Posterior vena cava (tissue), 2 donors: ENCODE results near the gene JDP2. TPM values are rescaled to one million over a fixed set of nuclear protein-coding genes. Genes with fewer than 3 reads are reported as not detected.

ENCODE experiments used
- DNase-seq: peaks from one replicate; pipeline ENCODE4 v3.0.0-alpha.2; 2020; ENCODE audit warnings: low spot score
- intact Hi-C, 2 donors: fragments of 100-400 bp; cut with DNase I; formaldehyde crosslinking; loops; one replicate each; pipeline versions ENCODE4 v1.14.1 to v1.14.2; 2022 to 2023
- total RNA-seq, 2 donors: library from RNA; stranded (reverse); fragmentation: NEBNext Ultra II Directional; extraction: Animal tissue kit (Norgen Biotek cat#: 25700); gene quantifications; one replicate each; pipeline ENCODE4 v1.2.1, GENCODE V29; 2021
- donor health status: DM: yes; HTN: yes; CAD: no.
- donor health status: DM: yes; HTN: yes; CAD: no.

Gene JDP2
- total RNA-seq, 2 donors from 2014 or later = 44.2 to 54.8 TPM

GRCh38 chr14:75450381-75451276 is 22.8 kb downstream of the JDP2 start:
- no peak for DNase-seq
- intact Hi-C loops = no loop called here

GRCh38 chr14:75452324-75452723 is 24.5 kb downstream of the JDP2 start:
- DNase-seq = no peak
- intact Hi-C loops = no loop called here

DNA sequence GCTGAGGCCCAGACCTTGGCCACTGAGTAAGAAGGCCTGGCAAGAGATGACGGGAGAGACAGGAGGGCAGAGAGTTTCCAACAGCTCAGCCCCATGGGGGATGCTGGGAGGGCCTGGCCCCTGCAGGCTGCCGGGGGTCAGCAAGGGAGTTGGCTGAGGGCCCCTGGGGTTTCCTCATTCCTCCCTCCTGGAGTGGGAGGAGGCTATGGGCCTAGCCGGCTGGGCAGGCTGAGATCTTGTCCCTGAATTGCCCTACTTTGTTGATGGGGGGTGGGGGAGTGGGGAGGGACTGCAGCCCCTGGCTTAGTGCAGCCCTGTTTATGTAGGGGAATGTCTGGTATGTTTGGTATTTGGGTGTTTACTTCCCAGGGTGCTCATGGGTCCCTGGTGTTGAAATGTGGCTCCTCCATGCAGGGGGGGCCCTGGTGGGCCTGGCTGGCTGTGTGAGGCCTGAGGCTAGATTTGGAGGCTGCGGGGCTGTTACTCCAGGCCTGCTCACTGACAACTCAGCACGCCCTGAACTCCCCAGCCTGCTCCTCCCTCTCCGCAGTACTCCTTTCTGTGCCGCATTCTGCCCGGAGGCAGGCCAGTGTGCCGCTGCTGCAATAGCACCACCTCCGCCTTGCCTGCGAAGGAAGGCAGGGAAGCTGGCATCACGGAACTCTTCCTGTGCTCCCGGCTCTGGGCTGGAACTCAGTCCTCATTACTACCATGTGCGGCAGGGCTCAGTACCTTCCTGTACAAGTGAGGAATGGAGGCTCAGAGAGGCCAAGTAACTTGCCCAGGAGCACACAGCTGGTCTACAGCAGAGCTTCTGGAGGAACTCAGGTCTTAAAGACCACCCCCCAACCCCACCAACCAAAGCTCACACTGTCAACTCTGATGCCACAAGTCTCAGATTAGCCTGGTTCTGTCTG is 25.3 kb downstream of the JDP2 start:
- intact Hi-C loops = no loop called here
- peak; percentile 91 for DNase-seq

GRCh38 chr14:75453817-75454434 is 26.1 kb downstream of the JDP2 start:
- intact Hi-C loops = no loop called here
- DNase-seq = no peak

DNA sequence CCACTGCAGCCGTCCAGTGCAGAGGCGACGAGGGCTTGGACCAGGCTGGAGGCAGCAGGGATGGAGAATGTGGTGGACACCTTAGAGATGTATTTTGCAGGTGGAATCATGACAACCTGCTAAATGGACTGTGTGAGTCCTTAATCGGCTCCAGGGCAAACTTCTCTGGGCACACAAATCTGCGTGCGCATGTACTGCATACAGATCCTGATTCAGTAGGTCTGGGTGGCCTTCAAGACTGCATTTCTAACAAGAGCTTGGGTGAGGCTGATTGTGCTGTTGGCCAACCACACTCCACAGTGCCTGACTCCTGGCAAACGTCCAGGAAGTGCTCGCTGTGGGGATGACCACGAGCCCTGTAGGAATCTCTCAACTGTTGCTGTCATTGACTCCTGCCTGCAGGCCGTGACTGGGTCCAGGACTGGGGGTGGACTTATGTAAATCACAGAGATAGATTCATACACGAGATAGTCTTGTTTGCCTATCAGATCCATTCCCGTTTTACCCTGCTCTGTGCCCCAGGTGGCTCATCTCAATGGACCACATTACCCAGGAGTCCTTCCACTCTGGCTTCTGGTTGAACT is 27.2 kb downstream of the JDP2 start:
- DNase-seq = peak; percentile 91
- intact Hi-C loops = no loop called here

DNA sequence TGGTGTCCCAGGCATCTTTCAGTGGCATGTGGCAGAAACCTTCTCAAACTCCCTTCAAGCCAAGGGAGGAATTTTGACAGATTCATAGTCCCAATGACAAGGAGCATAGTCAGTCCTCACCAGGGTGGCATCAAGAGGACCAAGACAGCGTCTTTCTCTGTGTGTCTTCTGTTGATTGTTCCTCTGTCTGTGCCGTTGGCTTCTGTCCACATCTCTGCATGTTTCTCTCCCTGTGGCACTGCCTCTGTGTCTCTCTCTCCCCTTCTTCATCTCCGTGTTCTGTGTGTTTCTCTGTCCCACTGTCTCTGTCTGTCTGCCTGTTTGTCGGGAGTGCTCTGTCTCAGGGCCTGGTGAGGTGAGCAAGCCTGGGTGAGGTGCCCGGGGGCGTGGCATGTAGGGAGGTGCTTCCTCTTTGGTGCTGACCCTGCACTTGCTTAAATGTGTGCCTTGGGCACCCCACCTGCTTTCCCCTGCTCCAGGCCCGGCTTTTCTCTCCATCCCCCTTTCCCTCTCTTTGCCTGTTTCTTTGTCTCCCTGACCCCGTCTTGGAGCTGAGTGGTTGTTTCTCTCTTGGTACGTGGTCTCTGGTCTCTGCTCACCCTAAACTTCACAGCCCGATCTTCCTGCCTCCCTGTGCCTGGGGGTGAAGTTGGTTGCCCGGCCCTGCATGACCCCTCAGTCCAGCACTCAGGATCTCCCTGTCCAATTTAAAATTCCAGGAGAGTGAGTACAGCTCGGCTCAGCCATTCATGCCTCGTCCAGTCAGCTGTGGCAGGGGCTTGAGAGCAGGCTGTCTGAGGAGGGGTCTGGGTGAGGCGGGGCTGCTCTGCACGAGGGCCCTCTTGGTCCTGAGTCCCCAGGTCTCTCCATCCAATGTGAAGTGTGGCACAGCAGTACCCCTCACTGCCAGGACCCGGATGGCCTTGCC is 28.5 kb downstream of the JDP2 start:
- no peak for DNase-seq
- intact Hi-C loops = no loop called here

DNA sequence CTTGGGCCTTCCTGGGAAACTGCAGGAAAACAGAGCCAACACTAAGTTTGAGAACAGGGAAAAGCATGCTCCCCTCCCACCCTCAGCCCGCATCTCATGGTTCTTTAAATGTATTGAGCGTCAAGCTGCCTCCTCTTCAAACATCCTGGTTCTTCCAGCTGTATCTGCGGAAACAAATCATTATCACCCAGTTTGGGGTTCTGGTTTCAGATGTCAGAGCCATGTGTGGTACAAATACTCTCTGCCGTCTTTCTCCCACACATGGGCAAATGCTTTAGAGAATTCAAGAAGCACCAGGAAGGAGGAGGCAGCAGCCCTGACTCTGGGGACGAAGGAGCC is 29.1 kb downstream of the JDP2 start:
- intact Hi-C loops = no loop called here
- no peak for DNase-seq

DNA sequence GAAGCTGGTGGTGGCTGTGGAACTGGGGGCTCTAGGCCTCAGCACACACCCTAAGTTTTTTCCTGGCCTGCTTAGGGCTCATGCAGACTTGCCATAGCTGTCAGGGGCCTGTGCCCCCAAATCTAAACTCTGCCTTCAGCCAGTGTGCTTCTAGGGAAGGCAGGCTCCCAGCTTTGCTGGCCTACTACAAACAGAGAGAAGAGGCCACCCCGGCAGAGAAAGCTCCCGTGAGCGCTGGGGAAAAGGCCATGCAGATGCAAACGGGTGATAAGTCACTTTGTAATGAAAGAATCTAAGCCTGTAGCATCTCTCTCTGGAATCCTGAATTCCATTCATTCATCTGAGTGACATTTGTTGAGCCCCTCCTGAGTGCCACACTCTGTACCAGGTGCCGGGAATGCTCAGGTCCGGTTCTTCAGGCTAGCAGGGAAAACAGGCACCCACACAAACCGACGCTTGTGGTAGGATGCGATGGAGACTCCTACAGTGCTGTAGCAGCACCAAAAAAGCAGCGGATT is 29.9 kb downstream of the JDP2 start:
- no peak for DNase-seq
- intact Hi-C loops = no loop called here

DNA sequence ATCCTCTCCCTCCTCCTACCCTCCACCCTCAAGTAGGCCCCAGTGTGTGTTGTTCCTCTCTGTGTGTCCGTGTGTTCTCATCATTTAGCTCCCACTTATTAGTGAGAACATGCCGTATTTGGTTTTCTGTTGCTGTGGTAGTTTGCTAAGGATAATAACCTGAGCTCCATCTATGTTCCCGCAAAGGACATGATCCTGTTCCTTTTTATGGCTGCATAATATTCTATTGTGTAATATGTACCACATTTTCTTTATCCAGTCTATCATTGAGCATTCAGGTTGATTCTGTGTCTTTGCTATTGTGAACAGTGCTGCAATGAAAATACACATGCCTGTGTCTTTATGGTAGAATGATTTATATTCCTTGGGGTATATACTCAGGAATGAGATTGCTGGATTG is 30.5 kb downstream of the JDP2 start:
- intact Hi-C loops = no loop called here
- no peak for DNase-seq

DNA sequence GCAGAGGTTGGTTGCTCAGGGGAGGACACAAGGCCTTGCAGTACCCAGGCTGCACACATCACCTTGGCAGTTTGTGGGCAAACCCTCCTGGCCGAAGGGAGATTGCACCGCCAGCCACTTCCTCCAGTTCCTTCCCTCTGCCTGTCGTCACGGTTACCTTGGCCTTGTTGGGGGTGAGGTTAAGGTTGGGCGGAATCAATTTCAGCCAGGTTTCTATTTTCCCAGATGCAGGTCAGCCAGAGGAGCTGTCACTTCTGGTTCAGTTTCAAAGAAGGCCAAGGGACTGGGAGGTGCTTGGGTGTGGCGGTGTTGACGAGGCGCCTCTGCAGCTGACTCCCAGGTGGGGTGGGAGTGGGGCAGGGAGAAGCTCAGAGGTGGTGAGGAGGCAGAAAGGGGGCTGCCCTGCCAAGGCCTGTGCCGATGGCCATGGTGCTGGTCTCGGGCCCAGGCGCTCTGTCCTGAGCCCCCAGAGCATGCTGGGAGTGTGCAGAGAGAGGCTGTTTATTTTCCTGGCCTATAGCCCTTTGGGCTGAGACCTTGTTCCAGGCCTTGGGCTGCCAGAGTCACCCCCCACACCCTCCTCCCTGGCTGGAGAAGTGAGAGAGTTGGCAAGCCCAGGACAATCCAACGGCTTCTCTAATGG is 31.4 kb downstream of the JDP2 start:
- no peak for DNase-seq
- intact Hi-C loops = no loop called here

DNA sequence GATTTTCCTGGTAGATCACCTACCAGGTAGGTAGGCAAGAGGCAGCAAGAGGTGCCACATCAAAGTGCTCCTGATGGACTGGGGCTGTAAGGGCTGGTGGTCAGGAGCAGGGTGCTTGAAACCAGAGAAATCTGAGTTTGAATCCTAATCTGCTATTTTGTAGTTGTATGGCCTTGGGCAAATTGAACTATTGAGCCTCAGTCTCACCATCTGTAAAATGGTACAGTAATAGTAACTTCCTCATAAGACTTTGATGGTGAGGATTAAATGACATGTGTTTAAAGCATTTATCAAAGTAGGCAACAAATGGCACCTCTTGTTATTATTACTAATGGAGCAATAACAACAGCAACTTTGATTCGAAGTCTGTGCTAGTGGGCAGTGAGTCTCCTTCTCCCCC is 32.0 kb downstream of the JDP2 start:
- intact Hi-C loops = no loop called here
- DNase-seq = no peak

DNA sequence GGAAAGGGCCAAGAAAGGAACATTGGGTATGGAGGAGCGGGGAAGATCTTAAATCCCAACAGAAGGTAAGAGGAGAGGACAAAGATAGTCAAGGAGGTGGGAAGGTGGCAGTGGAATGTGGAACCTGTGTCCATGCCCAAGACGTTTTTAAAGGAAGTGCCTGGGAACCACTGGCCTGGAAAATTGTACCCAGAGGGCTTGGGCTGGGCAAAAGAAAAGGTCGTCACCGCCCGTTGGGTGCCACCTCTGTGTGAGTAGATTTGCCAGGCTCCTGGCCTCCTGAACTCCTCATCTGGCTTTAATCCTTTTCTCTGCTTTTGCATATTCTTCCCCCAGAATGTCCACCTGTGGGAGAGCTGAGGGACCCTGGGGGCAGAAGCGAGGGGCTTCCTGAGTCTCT is 32.6 kb downstream of the JDP2 start:
- no peak for DNase-seq
- intact Hi-C loops = no loop called here

DNA sequence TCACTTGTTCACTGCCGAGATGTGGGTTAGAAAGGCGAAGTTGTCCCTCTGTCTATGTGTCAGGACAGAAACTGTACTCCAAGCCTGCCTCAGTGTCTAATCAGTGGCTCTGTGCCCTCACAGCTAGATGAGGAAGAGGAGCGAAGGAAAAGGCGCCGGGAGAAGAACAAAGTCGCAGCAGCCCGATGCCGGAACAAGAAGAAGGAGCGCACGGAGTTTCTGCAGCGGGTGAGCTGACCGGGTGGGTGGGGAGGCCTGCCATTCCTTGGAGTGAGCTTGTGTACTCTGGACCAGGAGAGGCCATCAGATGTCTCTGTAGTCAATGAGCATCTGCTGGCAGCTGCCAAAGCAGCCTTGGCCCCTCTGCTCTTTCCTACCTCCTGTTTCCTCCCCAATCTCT is 33.5 kb downstream of the JDP2 start:
- intact Hi-C loops = no loop called here
- no peak for DNase-seq

- intact Hi-C loops = no loop called here
- no peak for DNase-seq
These were observed 34.0 kb downstream of the JDP2 start for GRCh38 chr14:75461755-75462349.

- no peak for DNase-seq
- intact Hi-C loops = no loop called here
These were observed 36.8 kb downstream of the JDP2 start for GRCh38 chr14:75464626-75465025.

DNA sequence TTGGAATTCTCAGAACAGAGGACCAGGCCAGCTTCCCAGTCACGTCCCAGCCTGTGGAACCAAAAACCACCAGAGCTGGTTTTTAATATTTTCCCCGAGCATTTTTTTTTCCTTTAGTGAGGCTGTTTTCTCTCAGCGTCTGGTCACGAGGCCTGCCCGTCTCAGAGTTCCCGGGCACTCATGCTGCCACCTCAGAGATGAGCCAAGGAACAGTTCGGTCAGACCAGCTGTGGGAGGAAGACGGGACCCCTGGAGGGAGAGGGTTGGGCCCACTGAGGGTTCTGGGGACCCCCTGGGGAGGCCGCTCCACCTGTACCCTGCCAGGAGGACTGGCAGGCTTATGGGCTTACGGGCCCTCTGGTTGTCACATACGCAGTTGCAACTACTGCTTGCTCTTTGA is 39.9 kb downstream of the JDP2 start:
- intact Hi-C loops = no loop called here
- no peak for DNase-seq

GRCh38 chr14:75469164-75469563 is 41.3 kb downstream of the JDP2 start:
- no peak for DNase-seq
- intact Hi-C loops = no loop called here
